Fibroblast of the aortic adventitia (primary cell): ENCODE measurements around the gene TMEM8B. TPM values are rescaled to one million over a fixed set of nuclear protein-coding genes. Genes with fewer than 3 reads are reported as not detected.

Experiments used
- DNase-seq: peaks from one replicate; pipeline ENCODE4 v3.0.0-alpha.2; 2010; ENCODE audit warnings: low read depth
- H3K4me3 ChIP-seq: 2 replicates; pipeline ENCODE4 v1.5.1; 2011; ENCODE audit warnings: low read depth, mild to moderate bottlenecking, control low read depth, low read length, moderate library complexity
- CTCF ChIP-seq: IDR thresholded peaks from 2 replicates; pipeline ENCODE4 v1.5.1; 2011; ENCODE audit warnings: mild to moderate bottlenecking, low read length, control low read depth, inconsistent platforms; ENCODE audit not compliant: insufficient read depth
- total RNA-seq: library from RNA; depleted of rRNA; stranded (reverse); fragments of >200 nt; gene quantifications from 2 replicates; pipeline ENCODE4 v1.2.3, GENCODE V29; 2012; ENCODE audit warnings: low replicate concordance

TMEM8B gene
- total RNA-seq, 1 donor = 2.8 TPM

GRCh38 chr9:35861161-35861897 lies 32.3 kb downstream of the TMEM8B start:
- H3K4me3 ChIP-seq = no peak overlapping the region
- no peak for TF ChIP-seq CTCF
- no peak for DNase-seq

GRCh38 chr9:35862328-35862727 lies 33.3 kb downstream of the TMEM8B start:
- no peak for DNase-seq
- no peak overlapping the region for H3K4me3 ChIP-seq
- TF ChIP-seq CTCF = no peak

- DNase-seq = no peak
- TF ChIP-seq CTCF = no peak
Observed at GRCh38 chr9:35863583-35863982, 34.6 kb downstream of the TMEM8B start.

GRCh38 chr9:35864695-35865255 lies 35.7 kb downstream of the TMEM8B start:
- TF ChIP-seq CTCF = no peak
- DNase-seq = no peak
- no peak overlapping the region for H3K4me3 ChIP-seq

More at GRCh38 chr9:35863583-35863982, 34.6 kb downstream of the TMEM8B start:
- no peak overlapping the region for H3K4me3 ChIP-seq

- H3K4me3 ChIP-seq = no peak overlapping the region
- TF ChIP-seq CTCF = no peak
- no peak for DNase-seq
Observed at GRCh38 chr9:35867538-35867937, 38.5 kb downstream of the TMEM8B start.

- no peak for TF ChIP-seq CTCF
- no peak overlapping the region for H3K4me3 ChIP-seq
- no peak for DNase-seq
Observed at GRCh38 chr9:35868933-35869332, 39.9 kb downstream of the TMEM8B start.
